Cardiac muscle cell (in vitro differentiated cells and primary cell): ENCODE measurements around the gene PRKCSH. TPM values are rescaled to one million over a fixed set of nuclear protein-coding genes. Genes with fewer than 3 reads are reported as not detected.

Source experiments
- DNase-seq, 2 donors: peaks; one replicate each; pipeline versions ENCODE4 v3.0.0 to v3.0.0-alpha.2; 2010 to 2017; ENCODE audit warnings: low read depth in 1 of 2, low spot score in 1 of 2
- H3K27ac ChIP-seq: fragments of 200-600 bp; sonication (generic); 2 replicates; pipeline ENCODE4 v1.5.1; 2016
- H3K27me3 ChIP-seq: fragments of 200-600 bp; sonication (generic); 2 replicates; pipeline ENCODE4 v1.6.0; 2016; ENCODE audit warnings: control low read depth
- H3K36me3 ChIP-seq: fragments of 200-600 bp; sonication (generic); 2 replicates; pipeline ENCODE4 v1.5.1; 2016; ENCODE audit warnings: control low read depth
- H3K4me1 ChIP-seq: fragments of 200-600 bp; sonication (generic); 2 replicates; pipeline ENCODE4 v1.8.1; 2017; ENCODE audit warnings: low read depth, mild to moderate bottlenecking, mixed run types
- H3K4me3 ChIP-seq: fragments of 200-600 bp; sonication (generic); 2 replicates; pipeline ENCODE4 v1.5.1; 2016; ENCODE audit warnings: mild to moderate bottlenecking
- H3K9me3 ChIP-seq: fragments of 200-600 bp; sonication (generic); 2 replicates; pipeline ENCODE4 v1.5.1; 2017; ENCODE audit warnings: low read depth, mild to moderate bottlenecking, control low read depth
- CTCF ChIP-seq: IDR thresholded peaks from 2 replicates; pipeline ENCODE4 v1.5.1; 2012; ENCODE audit warnings: low read depth, mild to moderate bottlenecking, low read length
- polyA plus RNA-seq: library from polyadenylated mRNA; unstranded; fragments of >200 nt; fragmentation: Nextera tagmentation; extraction: Ambion mirVana; gene quantifications from 2 replicates; pipeline ENCODE4 v1.2.1, GENCODE V29; 2016
- total RNA-seq: library from RNA; depleted of rRNA; stranded (reverse); fragments of >200 nt; gene quantifications from 2 replicates; pipeline ENCODE4 v1.2.3, GENCODE V29; 2016

Gene PRKCSH
- total and polyA plus RNA-seq, 2 experiments from 2014 or later = 151 to 162 TPM

GRCh38 chr19:11434703-11435056, 755 bp upstream of the PRKCSH start:
- H3K9me3 ChIP-seq = no peaks in the 10 kb centered on the region
- H3K4me1 ChIP-seq = peaks cover 9% of the 10 kb centered on the region
- peak overlapping the region; percentile 82 for H3K27ac ChIP-seq
- TF ChIP-seq CTCF = no peak
- H3K36me3 ChIP-seq = peaks cover 13% of the 10 kb centered on the region
- DNase-seq = no peak
- no peaks in the 10 kb centered on the region for H3K27me3 ChIP-seq
- H3K4me3 ChIP-seq = peak overlapping the region; percentile 26

- Histone ChIP-seq H3K4me1 (peaks cover 9% of the 10 kb centered on the region), H3K36me3 (peaks cover 13% of the 10 kb centered on the region), H3K27ac (peak overlapping the region; percentile 44), H3K27me3 (no peaks in the 10 kb centered on the region), H3K9me3 (no peaks in the 10 kb centered on the region), H3K4me3 (peak overlapping the region; percentile 52)
- no peak for TF ChIP-seq CTCF
- DNase-seq = peak; percentile 27 to 30
Observed at GRCh38 chr19:11435833-11436313, 438 bp downstream of the PRKCSH start.

- peaks cover 9% of the 10 kb centered on the region for H3K4me1 ChIP-seq
- no peak overlapping the region for H3K27ac ChIP-seq
- no peaks in the 10 kb centered on the region for H3K9me3 ChIP-seq
- TF ChIP-seq CTCF = no peak
- H3K27me3 ChIP-seq = no peaks in the 10 kb centered on the region
- no peak overlapping the region for H3K4me3 ChIP-seq
- peaks cover 15% of the 10 kb centered on the region for H3K36me3 ChIP-seq
- DNase-seq = no peak
Observed at GRCh38 chr19:11437955-11438354, 2.5 kb downstream of the PRKCSH start.

GRCh38 chr19:11444059-11444458, 8.6 kb downstream of the PRKCSH start:
- no peak for TF ChIP-seq CTCF
- Histone ChIP-seq H3K9me3 (no peaks in the 10 kb centered on the region), H3K36me3 (peaks cover 8% of the 10 kb centered on the region), H3K4me3 (no peak overlapping the region), H3K27ac (no peak overlapping the region), H3K27me3 (no peaks in the 10 kb centered on the region), H3K4me1 (no peaks in the 10 kb centered on the region)
- DNase-seq = no peak

GRCh38 chr19:11445141-11445540, 9.7 kb downstream of the PRKCSH start:
- no peak for DNase-seq
- TF ChIP-seq CTCF = no peak
- Histone ChIP-seq H3K4me1 (no peaks in the 10 kb centered on the region), H3K4me3 (no peak overlapping the region), H3K36me3 (peaks cover 11% of the 10 kb centered on the region), H3K27ac (no peak overlapping the region), H3K27me3 (no peaks in the 10 kb centered on the region), H3K9me3 (no peaks in the 10 kb centered on the region)

GRCh38 chr19:11446271-11446651, 10.8 kb downstream of the PRKCSH start:
- Histone ChIP-seq H3K9me3 (no peaks in the 10 kb centered on the region), H3K4me3 (no peak overlapping the region), H3K27ac (no peak overlapping the region), H3K27me3 (no peaks in the 10 kb centered on the region), H3K36me3 (peaks cover 13% of the 10 kb centered on the region), H3K4me1 (no peaks in the 10 kb centered on the region)
- DNase-seq = no peak
- no peak for TF ChIP-seq CTCF
